ENCODE data around the gene MCM10. TPM values are rescaled to one million over a fixed set of nuclear protein-coding genes. Genes with fewer than 3 reads are reported as not detected.

MCM10 gene
- total and polyA plus RNA-seq, 2 of the 8 experiments (the other 6 are each of a cell fraction or from before 2014, with no cell fraction given): 9.8 to 60.3 TPM

DNA sequence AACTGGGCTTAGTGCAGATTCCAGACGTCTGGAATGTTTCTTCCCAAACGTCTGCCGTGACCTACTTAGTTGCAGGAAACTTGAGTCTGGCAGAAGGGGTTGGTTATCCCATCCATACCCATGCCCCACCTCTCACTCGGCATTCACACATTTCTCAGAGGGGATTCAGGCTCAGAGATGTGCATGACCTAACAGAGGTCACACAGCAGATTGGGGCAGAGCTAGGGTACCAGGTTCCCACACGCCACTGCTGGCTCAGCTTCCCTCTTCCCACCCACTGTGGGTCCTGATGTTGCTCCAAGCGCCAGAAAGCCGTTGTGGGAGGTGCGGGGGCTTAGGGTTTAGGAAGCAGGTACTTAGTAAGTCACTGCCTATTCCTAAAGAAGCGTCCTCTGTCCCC, 69.8 kb downstream of the MCM10 start (continued):
- no peak for TF ChIP-seq SP2 (IDR thresholded peaks at IDR 0.05; ENCODE audit: low read length)
- no peak for TF ChIP-seq BACH1 (IDR thresholded peaks at IDR 0.05; ENCODE audit: low read length)
- no peak for TF ChIP-seq NRF1 (IDR thresholded peaks at IDR 0.05; ENCODE audit: low read depth, low read length)
- no peak for TF ChIP-seq RFX5 (IDR thresholded peaks at IDR 0.05; ENCODE audit: borderline replicate concordance, low read depth, low read length)
- TF ChIP-seq RXRA (IDR thresholded peaks at IDR 0.05; ENCODE audit: insufficient read depth, low read depth, low read length): no peak

Measured in H1 (cell line).